GM18907 (cell line): ENCODE measurements around the gene FOXN3.

Experiments used
- ATAC-seq: cut with Tn5 transposase; IDR thresholded peaks from one replicate; pipeline ENCODE4 v1.9.1; 2021; ENCODE audit warnings: mild to moderate bottlenecking, moderate library complexity; ENCODE audit not compliant: unreplicated experiment

The FOXN3 gene

GRCh38 chr14:89340200-89341181 is 76.5 kb downstream of the FOXN3 start:
- no peak for ATAC-seq

- no peak for ATAC-seq
These were observed 77.5 kb downstream of the FOXN3 start for GRCh38 chr14:89339579-89339978.

- no peak for ATAC-seq
These were observed 77.9 kb downstream of the FOXN3 start for GRCh38 chr14:89339158-89339557.

GRCh38 chr14:89336338-89336737 is 80.7 kb downstream of the FOXN3 start:
- peak; percentile 36 for ATAC-seq

GRCh38 chr14:89332031-89332430 is 85.0 kb downstream of the FOXN3 start:
- ATAC-seq: no peak

GRCh38 chr14:89331398-89331797 is 85.6 kb downstream of the FOXN3 start:
- peak; percentile 90 for ATAC-seq

- no peak for ATAC-seq
These were observed 86.6 kb downstream of the FOXN3 start for GRCh38 chr14:89330236-89331002.

GRCh38 chr14:89327771-89328212 is 89.2 kb downstream of the FOXN3 start:
- ATAC-seq: no peak

- no peak for ATAC-seq
These were observed 91.1 kb downstream of the FOXN3 start for GRCh38 chr14:89325959-89326358.

GRCh38 chr14:89325299-89325883 is 91.6 kb downstream of the FOXN3 start:
- ATAC-seq: peak; percentile 65

- ATAC-seq: peak; percentile 62
These were observed 92.3 kb downstream of the FOXN3 start for GRCh38 chr14:89324501-89325298.

GRCh38 chr14:89320381-89321000 is 96.5 kb downstream of the FOXN3 start:
- no peak for ATAC-seq

GRCh38 chr14:89319687-89320086 is 97.3 kb downstream of the FOXN3 start:
- no peak for ATAC-seq

GRCh38 chr14:89317051-89317691 is 99.9 kb downstream of the FOXN3 start:
- ATAC-seq: peak; percentile 85

GRCh38 chr14:89315493-89316470 is 101.3 kb downstream of the FOXN3 start:
- ATAC-seq: no peak

GRCh38 chr14:89314274-89314673 is 102.8 kb downstream of the FOXN3 start:
- ATAC-seq: no peak

GRCh38 chr14:89312932-89313331 is 104.1 kb downstream of the FOXN3 start:
- no peak for ATAC-seq

GRCh38 chr14:89310211-89310610 is 106.8 kb downstream of the FOXN3 start:
- ATAC-seq: no peak
